ENCODE results near the gene PRAC1. TPM values are rescaled to one million over a fixed set of nuclear protein-coding genes. Genes with fewer than 3 reads are reported as not detected.

The PRAC1 gene
- total RNA-seq, 4 donors from 2014 or later = not detected

DNA sequence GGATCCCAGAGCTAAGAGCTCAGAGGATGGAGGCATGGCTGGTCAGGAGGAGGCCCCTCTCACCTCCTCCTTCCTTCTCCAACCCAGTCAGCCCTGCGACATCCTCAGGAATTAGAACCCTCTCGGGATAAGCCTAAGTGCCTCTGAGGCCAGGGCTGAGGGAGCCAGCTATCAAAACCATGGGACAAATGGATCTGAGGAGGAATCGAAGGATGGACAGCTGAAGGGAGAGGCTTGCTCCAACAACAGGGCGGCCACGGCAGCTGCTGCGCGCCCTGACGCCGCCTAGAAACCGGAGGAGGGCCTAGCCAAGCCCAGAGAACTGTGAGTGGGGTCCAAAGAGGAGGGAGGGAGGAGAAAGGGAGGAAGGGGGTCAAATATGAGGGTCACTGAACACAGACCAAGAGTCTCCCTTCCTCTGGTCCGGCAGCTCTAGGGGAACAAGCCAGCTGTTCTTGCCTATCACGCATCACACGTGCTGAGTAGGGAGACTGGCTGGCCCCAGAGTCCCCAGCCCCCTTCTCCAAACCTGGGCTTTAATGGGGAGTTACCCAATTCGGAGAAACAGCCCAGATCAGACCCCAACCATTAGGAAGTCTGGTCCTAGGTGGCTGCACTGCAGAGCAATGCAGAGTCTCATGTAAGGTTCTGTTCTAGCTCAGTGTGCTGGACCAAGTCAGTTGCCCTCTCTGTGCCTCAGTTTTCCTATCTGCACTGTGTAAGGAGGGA is 12.2 kb upstream of the PRAC1 start:
- H3K36me3 ChIP-seq = no peaks in the 10 kb centered on the region
- no peak for TF ChIP-seq EP300 (IDR thresholded peaks at IDR 0.05)
- no peak for TF ChIP-seq POLR2A (IDR thresholded peaks at IDR 0.05; ENCODE audit: low read depth)
- TF ChIP-seq, protein P1, sequence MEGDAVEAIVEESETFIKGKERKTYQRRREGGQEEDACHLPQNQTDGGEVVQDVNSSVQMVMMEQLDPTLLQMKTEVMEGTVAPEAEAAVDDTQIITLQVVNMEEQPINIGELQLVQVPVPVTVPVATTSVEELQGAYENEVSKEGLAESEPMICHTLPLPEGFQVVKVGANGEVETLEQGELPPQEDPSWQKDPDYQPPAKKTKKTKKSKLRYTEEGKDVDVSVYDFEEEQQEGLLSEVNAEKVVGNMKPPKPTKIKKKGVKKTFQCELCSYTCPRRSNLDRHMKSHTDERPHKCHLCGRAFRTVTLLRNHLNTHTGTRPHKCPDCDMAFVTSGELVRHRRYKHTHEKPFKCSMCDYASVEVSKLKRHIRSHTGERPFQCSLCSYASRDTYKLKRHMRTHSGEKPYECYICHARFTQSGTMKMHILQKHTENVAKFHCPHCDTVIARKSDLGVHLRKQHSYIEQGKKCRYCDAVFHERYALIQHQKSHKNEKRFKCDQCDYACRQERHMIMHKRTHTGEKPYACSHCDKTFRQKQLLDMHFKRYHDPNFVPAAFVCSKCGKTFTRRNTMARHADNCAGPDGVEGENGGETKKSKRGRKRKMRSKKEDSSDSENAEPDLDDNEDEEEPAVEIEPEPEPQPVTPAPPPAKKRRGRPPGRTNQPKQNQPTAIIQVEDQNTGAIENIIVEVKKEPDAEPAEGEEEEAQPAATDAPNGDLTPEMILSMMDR (IDR thresholded peaks at IDR 0.05) = no peak
- no peak for TF ChIP-seq POLR2AphosphoS5 (IDR thresholded peaks at IDR 0.05)
- H3K9me3 ChIP-seq = no peaks in the 10 kb centered on the region
- H3K27ac ChIP-seq (replicated peaks in 1 of 4) = no peak overlapping the region
- peaks cover 6 to 21% (median 8%) of the 10 kb centered on the region in 4 donors for H3K4me1 ChIP-seq
- H3K4me3 ChIP-seq = no peak overlapping the region
- intact Hi-C loops (cut with DNase I) = no loop called here
- no peak for DNase-seq (ENCODE audit: extremely low spot score)
- 8% methylated on average over 13 of the region's 14 CpGs for WGBS
- peaks cover 0 to 100% (median 78%) of the 10 kb centered on the region in 4 donors for H3K27me3 ChIP-seq

DNA sequence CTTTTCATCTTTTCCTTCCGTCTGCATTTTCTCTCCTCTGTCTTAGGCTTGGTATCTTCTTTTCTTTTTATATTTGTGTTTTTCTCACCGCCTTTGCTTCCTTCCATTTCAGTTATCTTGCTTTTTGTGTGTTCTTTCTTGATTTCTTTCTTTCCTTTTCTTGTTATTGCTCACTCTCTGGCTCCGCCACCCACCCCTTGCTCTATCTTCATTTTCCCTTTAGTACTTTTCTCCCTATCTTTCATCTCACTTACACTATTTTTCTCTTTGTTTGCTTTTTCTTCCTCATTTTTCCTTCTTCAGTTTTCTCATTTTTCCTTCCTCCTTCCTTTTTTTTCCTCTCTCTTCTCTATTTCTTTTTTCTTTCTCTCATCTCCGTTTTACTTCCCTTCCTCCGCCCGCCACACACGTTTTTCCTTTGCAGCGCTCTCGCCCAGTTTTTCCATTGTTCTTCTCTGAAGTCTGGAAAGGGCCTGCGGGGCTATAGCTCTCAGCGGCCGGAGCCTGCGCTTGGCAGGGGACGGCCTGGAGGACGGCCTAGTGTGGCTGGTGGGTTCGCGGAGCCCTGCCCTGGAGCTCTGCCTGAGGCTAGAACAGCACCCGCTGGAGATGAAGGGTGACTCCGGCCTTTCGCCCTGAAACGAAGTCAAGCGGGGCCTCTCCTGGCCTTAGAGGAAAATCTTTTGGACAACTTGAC is 11.5 kb upstream of the PRAC1 start:
- WGBS = 10% methylated on average over 22 of the region's 22 CpGs
- H3K9me3 ChIP-seq = no peaks in the 10 kb centered on the region
- no peaks in the 10 kb centered on the region for H3K36me3 ChIP-seq
- TF ChIP-seq POLR2AphosphoS5 (IDR thresholded peaks at IDR 0.05) (no peak), POLR2A (IDR thresholded peaks at IDR 0.05; ENCODE audit: low read depth) (no peak), EP300 (IDR thresholded peaks at IDR 0.05) (no peak)
- TF ChIP-seq, protein P1 (IDR thresholded peaks at IDR 0.05) = no peak
- intact Hi-C loops (cut with DNase I) = no loop called here
- peaks cover 0 to 100% (median 78%) of the 10 kb centered on the region in 4 donors for H3K27me3 ChIP-seq
- H3K27ac ChIP-seq (replicated peaks in 1 of 4) = no peak overlapping the region
- no peak overlapping the region for H3K4me3 ChIP-seq
- DNase-seq (ENCODE audit: extremely low spot score) = no peak
- peaks cover 13 to 28% (median 15%) of the 10 kb centered on the region in 4 donors for H3K4me1 ChIP-seq

DNA sequence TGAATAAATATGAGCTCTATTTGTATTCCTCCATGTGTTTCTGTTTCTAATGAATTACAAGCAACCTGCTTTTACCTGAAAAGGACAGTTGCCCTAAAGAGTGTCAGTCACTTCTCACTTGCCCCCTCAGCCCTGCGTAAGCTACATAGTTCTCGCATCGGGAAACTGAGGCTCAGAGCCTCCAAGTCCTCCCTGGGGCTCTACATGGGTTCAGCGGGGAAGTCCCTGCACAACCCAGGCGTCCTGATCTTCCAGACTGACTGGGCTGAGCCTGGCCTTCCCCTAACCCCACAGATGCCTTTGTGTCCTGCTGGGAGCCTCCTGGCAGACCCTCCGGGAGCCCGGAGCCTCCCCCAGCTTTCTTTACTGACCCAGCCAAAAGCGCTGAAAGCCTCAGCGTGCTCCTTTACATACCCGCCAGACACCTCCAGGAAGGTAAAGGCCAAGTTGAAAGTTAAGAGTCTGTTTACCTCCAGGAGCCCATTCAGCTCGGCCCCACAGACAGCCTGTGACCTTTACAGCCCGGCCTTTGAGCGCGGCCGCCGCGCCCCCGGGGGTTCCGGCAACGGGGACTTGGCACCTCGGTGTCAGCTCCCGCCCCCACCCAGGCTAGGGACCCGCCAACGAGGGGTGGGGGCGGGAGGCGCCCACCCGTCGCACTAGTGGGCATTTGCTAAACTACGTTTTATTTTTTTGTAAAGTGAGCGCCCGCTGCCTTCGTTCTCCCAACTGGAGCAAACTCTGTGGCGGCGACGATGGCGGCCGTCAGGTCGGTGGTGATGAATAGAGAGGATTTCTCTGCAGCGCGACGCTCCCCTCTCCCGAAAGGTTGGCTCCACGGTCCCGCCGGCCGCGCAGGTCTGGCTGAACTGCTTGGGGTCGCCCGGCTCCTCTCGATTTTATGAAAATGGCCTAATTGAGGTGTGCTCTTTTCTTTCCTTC is 10.6 kb upstream of the PRAC1 start:
- Histone ChIP-seq H3K36me3 (no peaks in the 10 kb centered on the region), H3K27me3 (peaks cover 0 to 100% (median 78%) of the 10 kb centered on the region in 4 donors), H3K4me3 (no peak overlapping the region), H3K4me1 (peaks cover 16 to 37% (median 23%) of the 10 kb centered on the region in 4 donors), H3K9me3 (no peaks in the 10 kb centered on the region), H3K27ac (replicated peaks in 1 of 4) (no peak overlapping the region)
- TF ChIP-seq POLR2A (IDR thresholded peaks at IDR 0.05; ENCODE audit: low read depth) (no peak), EP300 (IDR thresholded peaks at IDR 0.05) (no peak), POLR2AphosphoS5 (IDR thresholded peaks at IDR 0.05) (no peak)
- TF ChIP-seq, protein P1 (IDR thresholded peaks at IDR 0.05) = no peak
- WGBS = 8% methylated on average over 30 of the region's 50 CpGs
- intact Hi-C loops (cut with DNase I) = no loop called here
- no peak for DNase-seq (ENCODE audit: extremely low spot score)

DNA sequence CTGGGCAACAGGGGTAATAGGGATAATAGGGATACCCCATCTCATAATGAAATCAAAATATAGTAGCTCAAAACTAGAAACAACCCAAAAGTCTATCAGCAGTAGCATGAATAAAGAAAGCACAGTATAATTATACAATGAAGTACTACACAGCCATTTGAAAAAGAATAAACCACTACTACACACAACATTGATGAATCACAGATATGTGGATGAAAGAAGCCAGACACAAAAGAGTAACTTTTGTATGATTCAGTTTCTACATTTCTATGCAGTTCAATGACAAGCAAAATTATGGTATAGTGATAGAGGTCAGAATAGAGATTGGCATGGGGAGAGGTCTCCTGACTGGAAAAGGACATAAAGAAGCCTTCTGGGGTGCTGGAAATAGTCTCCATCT is 9.0 kb upstream of the PRAC1 start:
- no peaks in the 10 kb centered on the region for H3K9me3 ChIP-seq
- H3K27ac ChIP-seq (replicated peaks in 1 of 4) = no peak overlapping the region
- peaks cover 0 to 100% (median 84%) of the 10 kb centered on the region in 4 donors for H3K27me3 ChIP-seq
- intact Hi-C loops (cut with DNase I) = no loop called here
- no peak for DNase-seq (ENCODE audit: extremely low spot score)
- peaks cover 16 to 43% (median 23%) of the 10 kb centered on the region in 4 donors for H3K4me1 ChIP-seq
- TF ChIP-seq, protein P1 (IDR thresholded peaks at IDR 0.05) = no peak
- no peak for TF ChIP-seq POLR2AphosphoS5 (IDR thresholded peaks at IDR 0.05)
- no peak for TF ChIP-seq EP300 (IDR thresholded peaks at IDR 0.05)
- no peak for TF ChIP-seq POLR2A (IDR thresholded peaks at IDR 0.05; ENCODE audit: low read depth)
- H3K4me3 ChIP-seq = no peak overlapping the region
- no peaks in the 10 kb centered on the region for H3K36me3 ChIP-seq
